GM10847 (cell line): ENCODE results near the gene MDM4.

ENCODE experiments used
- POLR2A ChIP-seq: IDR thresholded peaks from 2 replicates; pipeline ENCODE4 v1.6.1; 2011; ENCODE audit not compliant: insufficient read length; ENCODE audit errors: extremely low read depth

Gene MDM4

DNA sequence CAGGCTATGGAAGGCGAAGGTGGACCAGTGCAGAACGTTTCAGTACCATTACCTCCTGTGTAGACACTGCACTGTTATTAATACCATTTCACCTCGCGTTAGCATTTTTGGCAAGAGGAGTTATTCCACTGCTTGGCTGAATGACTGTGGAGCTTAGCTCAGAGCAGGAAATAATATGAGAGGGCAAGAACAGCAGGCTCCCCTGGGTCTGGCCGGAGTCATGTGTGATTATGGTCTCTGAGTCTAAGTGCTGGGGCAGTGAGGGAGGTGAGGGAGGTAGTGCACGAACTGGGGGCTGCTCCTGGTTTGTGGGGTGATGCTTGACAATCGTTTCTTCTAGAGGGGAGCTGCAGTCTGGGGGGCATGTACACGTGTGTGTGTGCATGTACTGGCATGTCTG, 82.9 kb downstream of the MDM4 start:
- TF ChIP-seq POLR2A = no peak

- no peak for TF ChIP-seq POLR2A
Measured at GRCh38 chr1:204599596-204599995, 83.4 kb downstream of the MDM4 start.

GRCh38 chr1:204600203-204600602, 84.0 kb downstream of the MDM4 start:
- TF ChIP-seq POLR2A = no peak

- TF ChIP-seq POLR2A = no peak
Measured at GRCh38 chr1:204600968-204601367, 84.8 kb downstream of the MDM4 start.

DNA sequence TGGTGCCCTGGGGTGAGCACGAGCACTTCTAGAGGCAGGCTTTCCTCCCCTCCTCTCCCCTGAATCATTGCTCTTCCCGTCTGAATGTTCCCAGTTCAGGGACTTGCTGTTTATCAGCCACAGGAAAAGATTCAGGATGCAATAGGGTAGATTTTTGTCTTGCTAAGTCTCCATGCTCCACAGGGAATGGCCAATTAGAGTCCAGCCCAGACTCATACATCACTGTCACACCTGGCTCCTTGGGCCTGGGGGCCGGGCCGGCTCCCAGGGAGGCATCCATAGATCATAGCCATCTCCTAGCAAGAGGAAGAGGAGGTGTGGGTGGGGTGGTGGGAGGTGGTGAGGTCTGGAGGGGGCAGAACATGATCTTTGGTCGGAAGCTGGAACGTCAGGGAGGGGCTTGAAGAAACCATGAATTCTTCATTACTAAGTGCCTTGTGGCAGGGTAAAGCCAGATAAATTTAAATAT, 85.9 kb downstream of the MDM4 start:
- TF ChIP-seq POLR2A = no peak

- no peak for TF ChIP-seq POLR2A
Measured at GRCh38 chr1:204602871-204603542, 86.8 kb downstream of the MDM4 start.

- no peak for TF ChIP-seq POLR2A
Measured at GRCh38 chr1:204605791-204606190, 89.6 kb downstream of the MDM4 start.
